OCI-LY7 (cell line): ENCODE data around the gene ENO4. TPM values are rescaled to one million over a fixed set of nuclear protein-coding genes. Genes with fewer than 3 reads are reported as not detected.
A peak's percentile ranks its signal among the peaks of the same experiment; 100 is the strongest.

Source experiments
- BruUV-seq: library from RNA; stranded (reverse); fragments of 400-500 nt; replicated peaks from 2 replicates; lab custom pipeline; 2021; lab: Mats Ljungman, UMichigan
- CTCF ChIA-PET: fragments of 300-600 bp; sonication (Branson Sonifier 250); formaldehyde crosslinking; loops from one replicate; lab custom pipeline; 2022; ENCODE audit warnings: antibody characterized with exemption; ENCODE audit not compliant: unreplicated experiment; lab: Charles Lee
- POLR2A ChIA-PET: fragments of 300-600 bp; sonication (Branson Sonifier 250); formaldehyde crosslinking; loops from one replicate; lab custom pipeline; 2022; ENCODE audit warnings: antibody characterized with exemption; lab: Charles Lee
- DNase-seq: peaks from one replicate; pipeline ENCODE4 v3.0.0-alpha.2; 2015; ENCODE audit warnings: low spot score
- H2AFZ ChIP-seq: fragments of 200-600 bp; sonication (generic), shearing (Covaris generic); 2 replicates; pipeline ENCODE4 v1.6.1; 2014; ENCODE audit warnings: mild to moderate bottlenecking, antibody characterized with exemption, low read length, moderate library complexity
- H3K27ac ChIP-seq: fragments of 200-600 bp; sonication (generic); 2 replicates; pipeline ENCODE4 v1.5.1; 2014; ENCODE audit warnings: mixed run types, low read depth, mild to moderate bottlenecking, moderate library complexity, low read length, inconsistent platforms; ENCODE audit not compliant: poor library complexity, severe bottlenecking
- H3K36me3 ChIP-seq: fragments of 200-600 bp; sonication (generic); 2 replicates; pipeline ENCODE4 v1.6.1; 2014; ENCODE audit warnings: mild to moderate bottlenecking, antibody characterized with exemption, low read length, moderate library complexity, mixed read lengths; ENCODE audit not compliant: insufficient read depth
- H3K4me1 ChIP-seq: fragments of 200-600 bp; sonication (generic); 2 replicates; pipeline ENCODE4 v1.5.1; 2014; ENCODE audit warnings: mild to moderate bottlenecking, low read length; ENCODE audit not compliant: insufficient read depth, poor library complexity, severe bottlenecking
- H3K4me2 ChIP-seq: fragments of 200-600 bp; sonication (generic); 2 replicates; pipeline ENCODE4 v1.6.1; 2014; ENCODE audit warnings: mild to moderate bottlenecking, low read length
- H3K4me3 ChIP-seq: fragments of 200-600 bp; sonication (generic); 2 replicates; pipeline ENCODE4 v1.5.1; 2014; ENCODE audit warnings: mild to moderate bottlenecking, low read depth, low read length; ENCODE audit not compliant: poor library complexity, severe bottlenecking
- H3K79me2 ChIP-seq: fragments of 200-600 bp; sonication (generic); 2 replicates; pipeline ENCODE4 v1.6.1; 2016; ENCODE audit warnings: low read depth, mild to moderate bottlenecking, low read length, moderate library complexity, mixed read lengths; ENCODE audit not compliant: insufficient read depth
- H3K9me2 ChIP-seq: fragments of 200-600 bp; sonication (generic); 2 replicates; pipeline ENCODE4 v1.6.1; 2016; ENCODE audit warnings: mild to moderate bottlenecking, low read length, mixed read lengths; ENCODE audit not compliant: insufficient read depth
- H3K9me3 ChIP-seq: fragments of 200-600 bp; sonication (generic); 2 replicates; pipeline ENCODE4 v1.6.1; 2014; ENCODE audit warnings: mild to moderate bottlenecking, mixed run types, low read length, mixed read lengths
- H4K20me1 ChIP-seq: fragments of 200-600 bp; sonication (generic); 2 replicates; pipeline ENCODE4 v1.6.1; 2014; ENCODE audit warnings: mild to moderate bottlenecking, antibody characterized with exemption, low read length, moderate library complexity, mixed read lengths; ENCODE audit not compliant: insufficient read depth
- EZH2phosphoT487 ChIP-seq: fragments of 200-600 bp; sonication (generic); IDR thresholded peaks from 2 replicates; pipeline ENCODE4 v1.6.1; 2018; ENCODE audit warnings: low read depth, borderline replicate concordance, mild to moderate bottlenecking, mixed run types, antibody characterized with exemption, low read length, moderate library complexity, mixed read lengths
- intact Hi-C: fragments of 100-400 bp; cut with micrococcal nuclease; formaldehyde crosslinking; loops from one replicate; pipeline ENCODE4 v1.10.0; 2022; ENCODE audit not compliant: unreplicated experiment
- total RNA-seq, 2 experiments: library from RNA; depleted of rRNA in 1 of 2; stranded (reverse); fragments of >200 nt in 1 of 2; shearing (Covaris generic) in 1 of 2; gene quantifications; 2 replicates each; pipeline ENCODE4 v1.2.3, GENCODE V29; 2014 to 2022
- TF ChIP-seq, protein P1 (sequence below): fragments of 200-600 bp; sonication (generic); conservative IDR thresholded peaks from 2 replicates; pipeline ENCODE4 v1.5.1; 2014; ENCODE audit warnings: mild to moderate bottlenecking, antibody characterized with exemption, low read length, moderate library complexity, mixed read lengths

Gene ENO4
- total RNA-seq, 2 experiments from 2014 or later, result not detected

DNA sequence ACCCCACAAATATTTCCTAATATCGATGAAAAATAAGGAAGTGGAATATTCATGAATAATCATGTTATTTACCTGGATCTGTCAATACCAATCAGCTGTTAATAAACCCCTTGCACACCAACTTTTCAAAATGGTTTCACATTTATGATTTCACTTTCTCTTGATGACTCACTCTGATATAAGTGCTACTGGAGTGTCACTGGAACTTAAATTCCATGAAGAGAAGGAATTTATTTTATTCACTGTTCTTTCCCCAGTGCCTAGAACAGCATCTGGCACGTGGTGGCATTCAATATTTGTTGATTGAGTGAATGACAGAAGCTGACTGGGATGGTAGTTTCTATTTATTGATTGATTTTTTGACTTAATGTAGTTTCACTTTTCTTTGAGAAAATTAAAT lies 3.5 kb upstream of the ENO4 start:
- H3K9me3 ChIP-seq, result no peaks in the 10 kb centered on the region
- no peak overlapping the region for H3K27ac ChIP-seq
- CTCF ChIA-PET, result no interaction called here
- intact Hi-C loops, result no loop called here
- no peak for DNase-seq
- H4K20me1 ChIP-seq, result no peaks in the 10 kb centered on the region
- H3K36me3 ChIP-seq, result no peaks in the 10 kb centered on the region
- TF ChIP-seq EZH2phosphoT487, result no peak
- TF ChIP-seq, protein P1, sequence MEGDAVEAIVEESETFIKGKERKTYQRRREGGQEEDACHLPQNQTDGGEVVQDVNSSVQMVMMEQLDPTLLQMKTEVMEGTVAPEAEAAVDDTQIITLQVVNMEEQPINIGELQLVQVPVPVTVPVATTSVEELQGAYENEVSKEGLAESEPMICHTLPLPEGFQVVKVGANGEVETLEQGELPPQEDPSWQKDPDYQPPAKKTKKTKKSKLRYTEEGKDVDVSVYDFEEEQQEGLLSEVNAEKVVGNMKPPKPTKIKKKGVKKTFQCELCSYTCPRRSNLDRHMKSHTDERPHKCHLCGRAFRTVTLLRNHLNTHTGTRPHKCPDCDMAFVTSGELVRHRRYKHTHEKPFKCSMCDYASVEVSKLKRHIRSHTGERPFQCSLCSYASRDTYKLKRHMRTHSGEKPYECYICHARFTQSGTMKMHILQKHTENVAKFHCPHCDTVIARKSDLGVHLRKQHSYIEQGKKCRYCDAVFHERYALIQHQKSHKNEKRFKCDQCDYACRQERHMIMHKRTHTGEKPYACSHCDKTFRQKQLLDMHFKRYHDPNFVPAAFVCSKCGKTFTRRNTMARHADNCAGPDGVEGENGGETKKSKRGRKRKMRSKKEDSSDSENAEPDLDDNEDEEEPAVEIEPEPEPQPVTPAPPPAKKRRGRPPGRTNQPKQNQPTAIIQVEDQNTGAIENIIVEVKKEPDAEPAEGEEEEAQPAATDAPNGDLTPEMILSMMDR, result no peak
- no peak overlapping the region for H2AFZ ChIP-seq
- H3K4me3 ChIP-seq, result no peak overlapping the region
- POLR2A ChIA-PET, result no interaction called here
- peak overlapping the region; percentile 12; the same call in 1 of the 2 replicates for H3K4me2 ChIP-seq
- H3K9me2 ChIP-seq, result no peaks in the 10 kb centered on the region
- H3K4me1 ChIP-seq, result no peaks in the 10 kb centered on the region
- BruUV-seq, result no TSS peak
- H3K79me2 ChIP-seq, result no peaks in the 10 kb centered on the region

DNA sequence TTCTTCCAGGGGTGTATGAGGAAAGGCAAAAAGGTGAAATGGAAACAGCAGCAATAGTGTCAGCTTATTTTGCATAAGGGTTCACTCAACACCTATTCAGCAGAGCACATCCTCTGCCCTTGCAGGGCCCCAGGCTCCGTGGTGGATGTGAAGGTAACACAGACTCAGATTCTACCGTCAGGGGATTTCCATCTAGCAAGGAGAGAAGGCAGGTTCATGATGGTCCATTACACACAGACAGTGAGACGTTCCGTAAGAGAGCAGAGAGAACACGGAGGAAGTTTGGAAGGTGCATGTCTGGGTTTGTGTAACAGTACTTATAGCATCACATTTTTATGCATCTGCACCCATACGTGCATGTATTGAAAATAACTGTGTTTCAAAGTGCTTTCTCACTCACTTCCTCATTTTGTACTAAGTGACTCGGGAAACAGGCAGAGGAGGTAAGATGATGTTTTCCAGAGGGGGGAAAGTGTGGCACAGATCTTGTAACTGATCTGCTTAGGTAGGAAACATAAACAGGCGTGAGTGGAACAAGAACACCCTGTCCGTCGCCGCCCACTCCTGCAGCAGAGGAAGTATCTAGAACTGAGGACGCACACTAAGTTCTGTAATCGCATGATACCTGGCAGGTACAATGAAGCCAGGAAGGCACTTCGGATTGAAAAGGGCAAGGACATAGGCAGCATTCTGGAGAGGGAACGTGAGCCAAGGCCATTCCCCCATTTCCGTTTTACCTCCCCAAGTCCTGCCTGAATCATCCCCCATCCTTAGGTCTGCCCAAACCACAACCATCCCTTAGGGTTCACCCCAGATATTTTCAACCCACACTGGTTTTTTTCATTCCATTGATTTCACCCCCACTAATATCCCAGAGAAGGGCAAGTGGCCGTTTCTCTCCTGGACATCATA lies 1.0 kb upstream of the ENO4 start:
- Histone ChIP-seq H3K9me2 (no peaks in the 10 kb centered on the region), H4K20me1 (no peaks in the 10 kb centered on the region), H3K4me1 (no peaks in the 10 kb centered on the region), H3K4me3 (no peak overlapping the region), H3K79me2 (no peaks in the 10 kb centered on the region), H3K9me3 (no peaks in the 10 kb centered on the region), H2AFZ (no peak overlapping the region), H3K36me3 (no peaks in the 10 kb centered on the region), H3K27ac (no peak overlapping the region), H3K4me2 (peak overlapping the region; percentile 54; the same call in 1 of the 2 replicates)
- ChIA-PET CTCF (no interaction called here), POLR2A (interaction anchor here (0.7 to 1.0 kb wide), 2 partner anchors 10 to 28 kb away, joined by 3 to 16 read pairs; no protein-coding TSS in a partner anchor)
- intact Hi-C loops, result no loop called here
- TF ChIP-seq, protein P1, result no peak
- TF ChIP-seq EZH2phosphoT487, result no peak
- no peak for DNase-seq
- BruUV-seq, result no TSS peak

GRCh38 chr10:116848944-116849247 lies 403 bp upstream of the ENO4 start:
- Histone ChIP-seq H3K79me2 (no peaks in the 10 kb centered on the region), H3K36me3 (no peaks in the 10 kb centered on the region), H3K9me2 (no peaks in the 10 kb centered on the region), H3K27ac (no peak overlapping the region), H3K4me3 (no peak overlapping the region), H4K20me1 (no peaks in the 10 kb centered on the region), H3K4me1 (no peaks in the 10 kb centered on the region), H3K9me3 (no peaks in the 10 kb centered on the region), H3K4me2 (peak overlapping the region; percentile 54; the same call in 1 of the 2 replicates), H2AFZ (no peak overlapping the region)
- DNase-seq, result no peak
- intact Hi-C loops, result no loop called here
- no TSS peak for BruUV-seq
- ChIA-PET POLR2A (interaction anchor here (1.0 kb wide), 2 partner anchors 11 to 26 kb away, joined by 3 to 16 read pairs; no protein-coding TSS in a partner anchor), CTCF (no interaction called here)
- TF ChIP-seq, protein P1, result no peak
- no peak for TF ChIP-seq EZH2phosphoT487
